ENCODE measurements around the gene STYX.

GRCh38 chr14:52802597-52802996 lies 72.6 kb downstream of the STYX start:
- TF ChIP-seq CTCF (conservative IDR thresholded peaks at IDR 0.05 in 1 of 2, IDR thresholded peaks at IDR 0.05 in 1 of 2; ENCODE audit: extremely low read depth in 1 of 2, insufficient read depth in 1 of 2, low read depth in 1 of 2, low read length in 2 of 2) (no peak), EZH2 (IDR thresholded peaks at IDR 0.05; ENCODE audit: borderline replicate concordance, low read length) (no peak)

Data from mammary epithelial cell (primary cell).